Astrocyte of the spinal cord (primary cell): Measurements from ENCODE around the gene NSD2.

ENCODE experiments used
- DNase-seq: peaks from one replicate; pipeline ENCODE4 v3.0.0; 2011; ENCODE audit warnings: low read depth, low spot score
- H3K4me3 ChIP-seq: 2 replicates; pipeline ENCODE4 v1.5.1; 2011; ENCODE audit warnings: low read depth, mild to moderate bottlenecking, low read length, moderate library complexity
- in situ Hi-C: cut with HindIII; loops from 2 replicates; pipeline ENCODE4 v1.10.0; 2017; ENCODE audit warnings: low sequenced_read_pairs
- TF ChIP-seq, protein P1 (sequence below): IDR thresholded peaks from 2 replicates; pipeline ENCODE4 v1.5.1; 2012; ENCODE audit warnings: low read depth, mild to moderate bottlenecking, low read length, inconsistent platforms

The NSD2 gene

GRCh38 chr4:1980561-1981041 is 109.4 kb downstream of the NSD2 start:
- no peak overlapping the region for H3K4me3 ChIP-seq
- in situ Hi-C loops: no loop called here
- DNase-seq: no peak
- TF ChIP-seq, protein P1, sequence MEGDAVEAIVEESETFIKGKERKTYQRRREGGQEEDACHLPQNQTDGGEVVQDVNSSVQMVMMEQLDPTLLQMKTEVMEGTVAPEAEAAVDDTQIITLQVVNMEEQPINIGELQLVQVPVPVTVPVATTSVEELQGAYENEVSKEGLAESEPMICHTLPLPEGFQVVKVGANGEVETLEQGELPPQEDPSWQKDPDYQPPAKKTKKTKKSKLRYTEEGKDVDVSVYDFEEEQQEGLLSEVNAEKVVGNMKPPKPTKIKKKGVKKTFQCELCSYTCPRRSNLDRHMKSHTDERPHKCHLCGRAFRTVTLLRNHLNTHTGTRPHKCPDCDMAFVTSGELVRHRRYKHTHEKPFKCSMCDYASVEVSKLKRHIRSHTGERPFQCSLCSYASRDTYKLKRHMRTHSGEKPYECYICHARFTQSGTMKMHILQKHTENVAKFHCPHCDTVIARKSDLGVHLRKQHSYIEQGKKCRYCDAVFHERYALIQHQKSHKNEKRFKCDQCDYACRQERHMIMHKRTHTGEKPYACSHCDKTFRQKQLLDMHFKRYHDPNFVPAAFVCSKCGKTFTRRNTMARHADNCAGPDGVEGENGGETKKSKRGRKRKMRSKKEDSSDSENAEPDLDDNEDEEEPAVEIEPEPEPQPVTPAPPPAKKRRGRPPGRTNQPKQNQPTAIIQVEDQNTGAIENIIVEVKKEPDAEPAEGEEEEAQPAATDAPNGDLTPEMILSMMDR: no peak

DNA sequence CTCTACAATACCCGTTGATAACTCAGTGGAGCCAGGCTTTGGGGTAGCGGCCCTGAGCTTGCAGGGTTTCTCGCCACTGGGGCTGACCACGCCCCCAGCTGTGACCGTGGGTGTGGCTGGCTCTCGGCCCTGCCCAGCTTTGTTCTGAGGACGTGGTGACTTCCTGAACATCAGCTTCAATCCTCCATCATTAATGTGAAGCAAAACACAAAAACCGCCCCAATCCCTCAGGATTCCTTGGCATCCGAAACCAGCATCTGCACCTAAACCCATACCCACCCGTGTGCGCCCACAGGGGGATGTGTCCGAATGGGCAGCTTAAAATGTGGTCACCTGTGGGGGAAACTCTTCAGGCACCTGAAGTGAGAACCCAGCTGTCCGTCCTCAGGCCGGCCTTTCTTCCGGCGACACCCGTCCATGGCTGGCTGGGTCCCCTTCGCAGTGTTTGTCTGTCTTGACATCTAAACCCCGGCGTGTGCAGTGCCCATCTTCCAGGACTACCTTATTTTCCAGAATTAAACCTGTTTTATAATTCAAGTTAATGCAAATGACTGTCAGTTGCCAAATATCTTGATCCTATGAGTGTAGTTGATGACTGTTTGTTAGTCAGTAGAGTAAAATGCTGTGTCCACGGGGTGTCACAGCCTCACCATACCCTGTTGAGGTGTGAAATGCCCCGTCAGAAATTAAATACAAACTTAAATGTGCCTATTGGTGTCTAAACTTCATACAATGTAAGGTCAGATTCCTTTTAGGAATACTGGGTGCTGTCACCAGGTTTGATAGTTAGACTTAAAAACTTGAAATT is 110.3 kb downstream of the NSD2 start:
- peak; percentile 37 for DNase-seq
- H3K4me3 ChIP-seq: no peak overlapping the region
- in situ Hi-C loops: no loop called here
- TF ChIP-seq, protein P1: no peak

DNA sequence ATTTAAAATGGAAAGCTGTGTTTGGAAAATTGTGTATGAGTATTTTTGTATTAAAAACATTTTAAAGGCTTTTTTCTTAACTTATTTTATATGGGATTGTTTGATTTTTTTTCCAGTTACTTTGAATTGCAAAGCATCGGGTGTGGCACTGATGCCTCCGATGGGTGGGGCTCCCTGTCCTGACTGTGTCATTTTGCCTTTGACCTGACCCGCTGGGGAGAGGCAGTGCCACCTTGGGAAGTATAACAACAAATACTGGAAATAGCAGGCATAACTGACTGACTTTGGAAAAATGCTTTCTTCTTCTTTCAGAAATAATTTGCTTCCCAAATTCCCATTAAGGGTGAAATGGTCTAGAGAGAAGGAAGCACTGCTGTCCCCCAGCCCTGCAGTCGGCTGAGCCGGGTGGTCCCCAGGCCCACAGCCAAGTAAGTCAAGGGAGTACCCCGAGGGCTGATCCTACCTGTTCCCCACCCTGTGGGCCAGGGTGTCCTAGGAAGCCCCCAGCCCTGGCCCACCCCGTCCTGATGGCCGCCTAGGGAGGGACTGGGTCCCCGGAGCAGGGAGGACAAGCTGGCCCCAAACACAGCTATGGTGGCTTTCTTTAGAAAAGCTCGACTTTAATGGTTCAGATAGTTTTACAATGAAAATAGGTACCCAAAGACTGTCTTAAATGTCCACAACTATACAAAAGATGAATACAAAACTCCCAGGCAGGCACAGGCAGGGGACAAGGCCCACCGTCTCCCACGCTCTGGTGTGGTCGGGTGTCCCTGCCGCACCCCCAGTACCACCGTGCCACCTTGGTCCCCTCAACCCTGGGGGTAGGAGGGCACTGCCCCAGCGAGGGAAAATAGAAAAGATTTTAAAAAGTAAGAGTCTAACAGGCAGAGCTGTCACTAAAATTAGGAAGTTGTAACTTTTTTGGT is 111.2 kb downstream of the NSD2 start:
- DNase-seq: no peak
- in situ Hi-C loops: no loop called here
- H3K4me3 ChIP-seq: no peak overlapping the region
- TF ChIP-seq, protein P1: no peak

DNA sequence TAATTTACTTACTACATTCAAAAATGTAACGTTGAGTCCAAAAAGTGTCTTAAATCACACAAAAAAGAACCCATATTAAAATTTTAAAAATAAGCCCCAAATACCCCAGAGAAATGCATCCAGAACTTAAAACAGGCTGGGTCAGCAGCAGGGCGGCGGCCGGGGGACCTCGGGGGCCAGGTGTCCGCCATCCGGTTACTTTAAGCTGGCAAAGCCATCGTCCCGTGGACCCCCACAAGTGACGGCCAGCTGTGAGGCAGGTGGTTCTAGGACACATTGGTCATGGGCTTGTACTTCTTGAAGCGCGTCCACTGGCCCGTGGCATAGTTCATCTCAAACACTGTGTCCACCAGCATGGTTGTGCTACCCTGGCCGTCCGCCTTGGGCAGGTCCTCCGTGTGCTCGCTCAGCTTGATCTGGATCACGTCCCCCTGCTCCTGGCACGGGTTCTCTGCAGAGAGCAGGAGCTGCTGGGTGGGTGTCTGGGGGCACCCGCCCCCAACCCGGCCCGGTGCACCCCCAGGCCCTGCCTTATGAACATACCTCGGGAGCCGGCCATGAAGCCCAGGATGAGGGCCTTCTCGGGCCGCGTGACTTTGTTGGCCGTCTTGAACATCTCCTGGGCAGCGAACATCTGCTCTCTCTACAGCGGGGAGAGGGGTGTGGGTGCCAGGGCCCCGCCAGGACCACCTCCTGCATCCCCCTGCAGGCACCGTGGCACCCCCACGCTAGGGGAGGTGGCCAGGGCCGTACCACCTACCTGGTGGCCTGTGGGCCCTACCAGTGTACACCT is 112.1 kb downstream of the NSD2 start:
- no peak for DNase-seq
- TF ChIP-seq, protein P1: no peak
- H3K4me3 ChIP-seq: no peak overlapping the region
- in situ Hi-C loops: no loop called here

DNA sequence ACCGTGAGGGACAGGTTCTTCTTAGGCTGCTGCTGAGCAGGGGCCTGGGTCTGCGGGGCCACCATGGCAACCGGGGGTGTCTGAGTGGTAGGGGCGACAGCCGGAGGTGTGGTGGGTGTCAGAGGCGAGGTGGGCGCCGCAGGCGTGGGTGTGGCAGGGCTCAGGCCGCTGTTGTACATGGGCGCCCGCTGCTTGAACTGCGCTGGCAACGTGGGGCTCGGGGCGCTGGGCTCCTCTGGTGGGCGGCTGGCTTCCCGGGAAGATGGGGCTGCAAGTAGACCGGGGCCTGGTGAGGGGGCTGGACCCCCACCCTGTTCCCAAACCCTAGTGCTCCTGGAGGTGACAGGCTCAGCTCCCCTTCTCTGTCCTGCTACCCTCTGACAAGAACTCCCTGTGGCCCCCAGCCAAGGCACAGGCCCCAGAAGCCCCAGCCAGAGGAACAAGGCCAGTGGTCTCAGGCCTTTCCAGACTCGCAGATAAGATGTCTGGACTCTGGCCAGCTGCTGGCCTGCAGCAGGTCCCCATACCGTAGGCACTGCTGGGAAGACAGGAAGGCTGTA is 112.7 kb downstream of the NSD2 start:
- DNase-seq: no peak
- in situ Hi-C loops: no loop called here
- TF ChIP-seq, protein P1: no peak
- H3K4me3 ChIP-seq: no peak overlapping the region
